GM19468 (cell line): ENCODE data around the gene GTF2F2.
"Not testable (repeated sequence)": the region's sequence is repeated elsewhere in the genome, so short reads cannot be mapped to it uniquely, and the experiment has no call there.

Experiments used
- ATAC-seq: cut with Tn5 transposase; IDR thresholded peaks from one replicate; pipeline ENCODE4 v1.9.1; 2021; ENCODE audit warnings: mild to moderate bottlenecking, moderate library complexity, moderate number of reproducible peaks; ENCODE audit not compliant: unreplicated experiment; ENCODE audit errors: extremely low read depth

GTF2F2 gene

DNA sequence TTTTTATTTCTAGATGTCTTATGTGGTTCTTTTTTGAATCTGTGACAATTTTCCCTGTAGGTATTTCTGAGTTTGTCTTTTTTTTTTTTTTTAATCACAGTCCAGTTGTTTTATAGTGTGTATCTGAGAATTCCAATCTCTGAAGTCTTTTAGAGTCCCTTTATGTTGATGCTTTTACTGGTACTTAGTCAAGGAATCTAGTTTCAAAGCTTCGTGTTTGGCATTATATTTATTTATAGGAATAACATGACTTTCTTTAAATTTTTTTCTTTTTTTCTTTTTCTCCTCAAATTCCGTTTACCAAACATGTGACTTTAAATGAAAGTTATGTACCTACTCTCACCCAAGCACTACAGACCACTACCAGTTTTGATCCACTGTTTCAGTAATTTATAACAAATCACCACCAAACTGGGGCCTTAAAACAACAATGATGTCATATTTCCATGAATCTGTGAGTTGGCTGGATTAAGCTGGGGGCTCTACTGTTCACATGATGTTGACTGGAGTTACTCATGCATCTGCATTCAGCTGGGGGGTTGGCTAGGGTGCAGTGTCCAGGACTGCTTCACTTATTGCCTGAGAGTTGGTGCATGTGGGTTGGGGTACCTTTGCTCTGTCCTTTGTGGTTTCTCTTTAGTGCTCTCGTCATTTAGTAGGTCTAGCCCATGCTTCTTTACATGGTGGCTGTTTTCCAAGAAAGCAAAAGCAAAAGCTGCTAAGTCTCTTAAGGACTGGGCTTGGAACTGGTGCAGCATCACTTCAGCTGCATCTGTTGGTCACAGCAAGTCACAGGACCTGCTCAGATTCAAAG, 58.2 kb downstream of the GTF2F2 start:
- no peak for ATAC-seq

- no peak for ATAC-seq
Observed at GRCh38 chr13:45179428-45179827, 59.1 kb downstream of the GTF2F2 start.

GRCh38 chr13:45180303-45180702, 60.0 kb downstream of the GTF2F2 start:
- no peak for ATAC-seq

- no peak for ATAC-seq
Observed at GRCh38 chr13:45180713-45181601, 60.6 kb downstream of the GTF2F2 start.

- ATAC-seq, result no peak
Observed at GRCh38 chr13:45184693-45185092, 64.4 kb downstream of the GTF2F2 start.

- no peak for ATAC-seq
Observed at GRCh38 chr13:45185286-45185685, 65.0 kb downstream of the GTF2F2 start.

- not testable (repeated sequence) for ATAC-seq
Observed at GRCh38 chr13:45189077-45189476, 68.8 kb downstream of the GTF2F2 start.

DNA sequence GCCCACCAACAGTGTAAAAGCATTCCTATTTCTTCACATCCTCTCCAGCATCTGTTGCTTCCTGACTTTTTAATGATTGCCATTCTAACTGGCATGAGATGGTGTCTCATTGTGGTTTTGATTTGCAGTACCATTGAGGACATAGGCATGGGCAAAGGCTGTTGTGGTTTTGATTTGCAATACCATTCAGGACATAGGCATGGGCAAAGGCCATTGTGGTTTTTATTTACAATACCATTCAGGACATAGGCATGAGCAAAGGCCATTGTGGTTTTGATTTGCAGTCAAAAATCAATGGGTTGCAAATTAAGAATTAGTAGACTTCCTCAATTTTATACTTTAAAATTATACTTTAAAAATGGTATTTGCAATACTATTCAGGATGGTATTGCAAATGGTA, 69.2 kb downstream of the GTF2F2 start:
- ATAC-seq, result not testable (repeated sequence)

DNA sequence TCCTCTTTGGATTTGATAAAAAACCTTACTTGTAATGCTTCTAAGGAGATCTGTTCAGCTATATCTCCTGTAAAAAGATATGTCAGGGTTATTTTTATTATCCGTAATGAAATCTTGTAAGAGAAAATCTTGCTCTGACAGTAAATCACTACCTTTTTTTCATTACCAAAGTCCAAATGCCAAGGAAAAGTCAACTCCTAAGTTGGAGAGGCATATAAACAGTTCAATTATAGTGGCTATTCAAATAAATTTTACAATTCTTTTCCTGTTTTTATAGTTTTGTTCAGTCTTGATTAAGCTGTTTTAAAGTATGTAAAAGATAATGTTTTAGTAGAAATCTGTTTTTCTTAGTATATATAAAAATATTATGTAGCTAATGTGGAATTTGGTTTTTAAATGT, 71.6 kb downstream of the GTF2F2 start:
- ATAC-seq, result no peak

DNA sequence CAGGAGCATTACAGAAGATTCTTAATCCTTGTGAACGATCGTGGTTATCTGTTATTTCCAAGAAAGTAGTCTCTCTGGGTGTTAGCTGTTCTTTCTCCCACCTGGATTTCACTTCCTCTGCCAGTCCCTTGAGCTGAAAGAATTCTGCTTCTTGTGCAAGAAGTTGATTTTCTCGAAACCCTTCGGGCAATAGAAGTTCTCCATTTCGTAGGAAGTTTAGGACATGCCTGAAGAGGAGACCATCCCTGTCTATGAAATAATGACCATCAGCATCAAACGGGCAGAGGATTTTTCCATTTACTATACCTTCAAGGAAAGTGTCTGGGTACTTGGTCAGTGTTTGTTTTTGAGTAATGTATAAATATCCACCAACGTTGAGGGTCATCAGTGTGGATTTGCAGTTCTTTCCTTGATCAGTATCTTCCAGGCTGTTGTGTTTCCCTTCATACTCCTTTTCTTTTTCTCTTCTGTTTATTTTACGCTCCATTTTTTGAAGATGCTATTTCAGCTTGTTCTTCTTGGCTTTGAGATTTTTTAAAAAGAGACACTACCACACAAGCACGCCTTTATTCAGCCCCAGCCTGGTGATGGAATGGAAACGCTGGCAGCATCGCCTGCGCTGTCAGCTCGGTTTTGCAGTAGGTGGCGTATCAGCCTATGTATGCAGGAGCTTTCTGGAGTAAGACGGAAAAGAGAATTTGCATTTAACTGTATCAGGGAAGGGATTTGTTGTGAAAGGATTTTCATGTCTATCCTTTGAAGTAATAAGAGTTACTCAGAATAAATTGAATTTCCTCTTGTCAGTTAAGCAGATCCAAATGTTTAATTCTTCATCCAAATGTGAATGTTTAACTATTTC, 74.0 kb downstream of the GTF2F2 start:
- ATAC-seq, result no peak

DNA sequence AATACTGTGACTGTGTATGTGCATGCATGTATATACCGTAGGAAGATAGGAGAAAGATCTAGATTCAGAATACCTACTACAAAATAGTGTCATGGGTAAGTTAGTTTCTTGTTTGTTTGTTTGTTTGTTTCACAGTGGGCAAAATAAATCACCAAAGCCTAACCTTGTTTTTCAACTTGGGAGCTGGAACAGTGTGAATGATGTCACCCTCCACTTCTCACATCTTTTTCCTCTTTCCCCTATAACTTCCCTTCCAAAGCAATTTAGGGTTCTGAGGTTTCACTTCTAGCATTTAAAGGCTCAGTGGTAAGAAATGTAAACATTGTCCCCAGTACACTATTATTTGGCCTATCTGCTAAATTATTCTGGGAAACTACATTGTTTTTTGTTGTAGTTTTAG, 75.1 kb downstream of the GTF2F2 start:
- no peak for ATAC-seq

- ATAC-seq, result no peak
Observed at GRCh38 chr13:45196096-45196495, 75.8 kb downstream of the GTF2F2 start.

DNA sequence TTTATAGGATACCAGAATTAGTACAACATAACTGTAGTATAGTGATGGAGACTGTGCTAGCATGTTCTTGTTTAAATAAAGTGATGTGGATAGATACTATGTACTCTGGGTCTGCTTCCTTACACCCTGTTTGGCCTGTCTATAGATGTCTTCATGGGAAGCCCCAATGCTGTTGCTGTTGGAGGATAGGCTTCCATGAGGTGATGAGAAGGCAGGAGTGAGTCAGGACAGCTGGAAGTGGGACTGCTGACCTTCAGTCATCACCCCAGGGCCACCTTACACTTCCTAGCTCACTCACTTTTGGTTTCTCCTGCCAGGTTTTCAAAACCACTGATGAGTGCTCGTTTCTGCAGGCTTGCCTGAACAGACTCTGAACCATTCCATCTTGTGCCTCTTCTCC, 76.3 kb downstream of the GTF2F2 start:
- no peak for ATAC-seq

DNA sequence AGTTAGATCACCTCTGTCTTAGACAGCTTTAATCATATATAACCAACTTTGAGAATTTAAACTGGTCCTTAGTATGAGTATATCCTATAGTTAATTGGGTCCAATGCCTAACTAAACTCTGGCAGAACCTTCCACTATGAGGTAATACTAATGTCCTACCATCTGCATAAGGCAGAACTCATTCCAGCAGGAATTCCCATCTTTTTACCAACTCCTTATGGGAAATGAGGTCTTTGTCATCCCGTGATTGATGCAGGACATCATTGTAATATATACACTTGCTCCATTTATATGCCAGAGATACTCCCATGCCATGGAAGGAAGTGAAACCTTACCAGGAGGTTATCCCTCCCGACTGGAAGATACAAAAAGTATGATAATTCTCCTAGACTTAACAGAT, 77.7 kb downstream of the GTF2F2 start:
- no peak for ATAC-seq

DNA sequence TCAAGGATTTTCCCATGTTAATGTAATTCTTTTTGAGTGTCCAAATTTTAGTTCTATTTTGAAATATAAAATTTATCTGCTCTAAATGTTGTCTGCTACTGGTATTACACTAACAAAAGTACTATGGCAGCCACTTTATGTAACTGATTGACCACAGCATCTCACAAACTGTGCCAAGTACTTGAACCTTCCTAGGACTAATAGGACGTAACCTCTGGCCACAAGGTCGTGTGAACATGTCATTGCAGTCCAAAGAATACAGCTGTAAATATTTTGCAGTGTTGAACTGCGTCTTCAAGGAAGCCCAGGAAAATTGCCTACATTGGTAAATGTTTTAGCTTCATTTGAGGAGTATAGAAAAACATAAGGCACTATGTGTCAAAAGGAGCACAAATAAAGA, 78.6 kb downstream of the GTF2F2 start:
- ATAC-seq, result no peak

DNA sequence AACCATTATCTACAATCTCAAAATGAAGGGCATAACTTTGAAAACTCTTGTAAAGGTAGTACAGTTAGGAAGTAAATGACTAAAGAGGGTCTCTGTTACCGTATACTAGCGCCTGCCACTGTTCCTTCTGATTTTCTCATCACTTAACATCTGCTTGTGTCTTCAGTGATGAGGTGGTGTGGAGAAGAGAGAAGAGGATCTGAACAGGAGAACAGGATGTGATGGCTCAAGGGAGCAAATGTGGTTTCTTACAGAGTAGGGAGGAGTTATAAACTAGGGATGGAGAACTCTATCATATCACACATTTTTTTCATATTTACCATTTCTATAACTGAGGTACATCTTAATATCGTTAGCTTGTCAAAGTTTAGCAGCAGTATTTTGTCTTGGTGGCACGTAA, 79.4 kb downstream of the GTF2F2 start:
- no peak for ATAC-seq

GRCh38 chr13:45200701-45201232, 80.5 kb downstream of the GTF2F2 start, which contains the start of gene KCTD4:
KCTD4 (minus strand) TSS chr13:45201045; CDS start chr13:45194567, 6,478 bp downstream.
- no peak for ATAC-seq

GRCh38 chr13:45205124-45205523, 84.8 kb downstream of the GTF2F2 start:
- ATAC-seq, result no peak

DNA sequence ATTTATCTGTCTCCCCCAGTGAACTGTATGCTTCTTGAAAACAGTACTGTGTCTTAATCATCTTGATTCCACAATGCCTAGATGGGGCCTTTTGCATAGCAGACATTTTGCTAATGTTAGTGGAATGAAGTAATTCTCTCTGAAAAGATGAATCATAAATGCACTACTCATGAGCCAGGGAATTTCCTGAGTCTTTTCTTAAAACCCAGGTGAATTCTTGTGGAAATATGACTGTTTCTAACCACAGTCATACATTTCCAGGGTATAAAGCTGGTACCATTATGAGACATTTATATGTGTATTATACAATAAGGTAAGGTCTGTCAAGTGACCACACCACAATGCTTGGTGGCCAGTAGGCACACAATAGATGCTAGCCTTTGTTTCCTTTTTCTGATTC, 86.0 kb downstream of the GTF2F2 start:
- no peak for ATAC-seq

DNA sequence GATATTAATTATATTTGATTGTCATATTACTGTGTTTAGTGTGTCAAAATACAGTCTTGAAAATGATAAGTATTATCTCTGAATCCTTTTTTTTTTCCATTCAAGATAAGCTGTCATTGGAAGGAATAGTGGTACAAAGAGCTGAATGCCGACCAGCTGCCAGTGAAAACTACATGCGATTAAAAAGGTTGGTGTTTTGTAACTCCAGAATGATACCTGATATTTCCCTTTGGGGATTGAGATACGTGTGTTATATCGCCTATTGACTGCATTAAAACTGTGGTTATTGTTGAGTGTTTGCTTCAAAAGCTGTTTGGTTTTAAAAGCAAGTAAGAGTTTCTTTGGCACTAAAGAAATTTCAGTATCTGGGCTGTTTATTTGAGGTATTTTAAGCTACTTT, 87.0 kb downstream of the GTF2F2 start:
- no peak for ATAC-seq
